ENCODE measurements around the gene AFTPH. TPM values are rescaled to one million over a fixed set of nuclear protein-coding genes. Genes with fewer than 3 reads are reported as not detected.

Gene AFTPH
- total RNA-seq, 1 experiment from 2014 or later, result 14.9 TPM

- CTCF ChIA-PET, result interaction anchor here (0.9 to 2.9 kb wide), 4 partner anchors 15 to 241 kb away, joined by 3 to 16 read pairs (median 4); no protein-coding TSS in a partner anchor
- H3K9me3 Mint-ChIP-seq, result no peaks in the 10 kb centered on the region
- H3K4me1 Mint-ChIP-seq, result peaks cover 29% of the 10 kb centered on the region
- H3K27ac Mint-ChIP-seq, result no peak overlapping the region
- no peak overlapping the region for H3K4me3 Mint-ChIP-seq
- DNase-seq (ENCODE audit: low spot score) (no peak), ATAC-seq (no peak)
- H3K36me3 Mint-ChIP-seq, result peaks cover 12% of the 10 kb centered on the region
- no peaks in the 10 kb centered on the region for H3K27me3 Mint-ChIP-seq (ENCODE audit: low read depth)
- TF ChIP-seq FOXP4 (CRISPR knock-in tag; IDR thresholded peaks at IDR 0.05) (no peak), ETV6 (CRISPR knock-in tag; IDR thresholded peaks at IDR 0.05) (no peak)
- POLR2A ChIA-PET, result no interaction called here
These were observed 107.6 kb downstream of the AFTPH start for GRCh38 chr2:64631771-64632170.

- H3K27ac Mint-ChIP-seq, result peak overlapping the region; percentile 12; the same call in 1 of the 2 replicates
- ChIA-PET CTCF (interaction anchor here (1.5 to 2.9 kb wide), 2 partner anchors 11 to 13 kb away, joined by 3 to 16 read pairs; no protein-coding TSS in a partner anchor), POLR2A (interaction anchor here (0.6 kb wide), 1 partner anchor 1457 kb away, joined by 3 read pairs; no protein-coding TSS in a partner anchor)
- no peaks in the 10 kb centered on the region for H3K9me3 Mint-ChIP-seq
- DNase-seq (ENCODE audit: low spot score), result no peak
- H3K27me3 Mint-ChIP-seq (ENCODE audit: low read depth), result no peaks in the 10 kb centered on the region
- ATAC-seq, result no peak
- TF ChIP-seq NR2C2 (CRISPR knock-in tag; IDR thresholded peaks at IDR 0.05) (no peak), ARID4B (CRISPR knock-in tag; IDR thresholded peaks at IDR 0.05; ENCODE audit: borderline replicate concordance) (no peak), ETV6 (CRISPR knock-in tag; IDR thresholded peaks at IDR 0.05) (no peak), IRF1 (CRISPR knock-in tag; IDR thresholded peaks at IDR 0.05) (no peak), NR3C1 (CRISPR knock-in tag; conservative IDR thresholded peaks at IDR 0.05; ENCODE audit: low read depth) (no peak), ZNF281 (CRISPR knock-in tag; IDR thresholded peaks at IDR 0.05) (no peak), RORB (CRISPR knock-in tag; IDR thresholded peaks at IDR 0.05) (no peak), CBFB (CRISPR knock-in tag; IDR thresholded peaks at IDR 0.05; ENCODE audit: low read depth) (no peak), ZNF232 (CRISPR knock-in tag; IDR thresholded peaks at IDR 0.05) (no peak), GTF2I (CRISPR knock-in tag; conservative IDR thresholded peaks at IDR 0.05) (no peak), ZNF416 (CRISPR knock-in tag; IDR thresholded peaks at IDR 0.05) (no peak), ZNF121 (CRISPR knock-in tag; IDR thresholded peaks at IDR 0.05) (no peak), E2F5 (CRISPR knock-in tag; IDR thresholded peaks at IDR 0.05) (no peak), ZNF671 (CRISPR knock-in tag; IDR thresholded peaks at IDR 0.05) (no peak), JAZF1 (CRISPR knock-in tag; IDR thresholded peaks at IDR 0.05) (no peak), ATF6 (CRISPR knock-in tag; IDR thresholded peaks at IDR 0.05) (no peak)
- H3K36me3 Mint-ChIP-seq, result peaks cover 12% of the 10 kb centered on the region
- no peak overlapping the region for H3K4me3 Mint-ChIP-seq
- peaks cover 37% of the 10 kb centered on the region for H3K4me1 Mint-ChIP-seq
These were observed 109.0 kb downstream of the AFTPH start for GRCh38 chr2:64632835-64633819.
